HG02938 (cell line): Measurements from ENCODE around the gene TM4SF4.
A peak's percentile ranks its signal among the peaks of the same experiment; 100 is the strongest.

ENCODE experiments used
- ATAC-seq: cut with Tn5 transposase; IDR thresholded peaks from one replicate; pipeline ENCODE4 v1.9.1; 2021; ENCODE audit warnings: mild to moderate bottlenecking, moderate library complexity; ENCODE audit not compliant: unreplicated experiment

TM4SF4 gene

GRCh38 chr3:149454746-149455145 is 19.8 kb upstream of the TM4SF4 start:
- ATAC-seq, result no peak

- no peak for ATAC-seq
Observed at GRCh38 chr3:149455366-149455765, 19.1 kb upstream of the TM4SF4 start.

GRCh38 chr3:149455989-149456388 is 18.5 kb upstream of the TM4SF4 start:
- no peak for ATAC-seq

- no peak for ATAC-seq
Observed at GRCh38 chr3:149459491-149460059, 14.9 kb upstream of the TM4SF4 start.

- ATAC-seq, result no peak
Observed at GRCh38 chr3:149460117-149460516, 14.4 kb upstream of the TM4SF4 start.

GRCh38 chr3:149462051-149462450 is 12.4 kb upstream of the TM4SF4 start:
- ATAC-seq, result no peak

GRCh38 chr3:149462581-149463011 is 11.9 kb upstream of the TM4SF4 start:
- ATAC-seq, result no peak

- no peak for ATAC-seq
Observed at GRCh38 chr3:149463921-149464320, 10.6 kb upstream of the TM4SF4 start.

- no peak for ATAC-seq
Observed at GRCh38 chr3:149464542-149465328, 9.8 kb upstream of the TM4SF4 start.

- no peak for ATAC-seq
Observed at GRCh38 chr3:149465351-149465883, 9.1 kb upstream of the TM4SF4 start.

GRCh38 chr3:149466192-149466591 is 8.3 kb upstream of the TM4SF4 start:
- ATAC-seq, result no peak

GRCh38 chr3:149468504-149469212 is 5.8 kb upstream of the TM4SF4 start:
- ATAC-seq, result peak; percentile 88

GRCh38 chr3:149470381-149470780 is 4.1 kb upstream of the TM4SF4 start:
- ATAC-seq, result no peak

- no peak for ATAC-seq
Observed at GRCh38 chr3:149472030-149472797, 2.3 kb upstream of the TM4SF4 start.

GRCh38 chr3:149473357-149474249 is 894 bp upstream of the TM4SF4 start:
- ATAC-seq, result no peak

GRCh38 chr3:149475451-149476060 is 1.1 kb downstream of the TM4SF4 start:
- no peak for ATAC-seq

GRCh38 chr3:149476225-149476624 is 1.7 kb downstream of the TM4SF4 start:
- no peak for ATAC-seq

- no peak for ATAC-seq
Observed at GRCh38 chr3:149479621-149480325, 5.3 kb downstream of the TM4SF4 start.
